Activated CD8-positive, alpha-beta T cell treated with anti-CD3 and anti-CD28 coated beads for 36 hours (primary cell): ENCODE data around the gene NDOR1. TPM values are rescaled to one million over a fixed set of nuclear protein-coding genes. Genes with fewer than 3 reads are reported as not detected.
A peak's percentile ranks its signal among the peaks of the same experiment; 100 is the strongest.

ENCODE experiments used
- ATAC-seq: fragments of 200-7000 bp; cut with Tn5 transposase; one replicate; pipeline ENCODE4 v1.10.0; 2021; ENCODE audit warnings: mild to moderate bottlenecking, moderate library complexity
- CTCF ChIA-PET: fragments of 350-600 bp; sonication (Branson Sonifier 250); formaldehyde crosslinking; loops from one replicate; lab custom pipeline; 2021; ENCODE audit warnings: antibody characterized with exemption; lab: Charles Lee
- POLR2A ChIA-PET: fragments of 350-600 bp; sonication (Branson Sonifier 250); formaldehyde crosslinking; loops from one replicate; lab custom pipeline; 2021; ENCODE audit warnings: antibody characterized with exemption; lab: Charles Lee
- DNase-seq: peaks from one replicate; pipeline ENCODE4 v3.0.0-alpha.2; 2020
- H3K27ac Mint-ChIP-seq: one replicate; pipeline ENCODE4 v1.8.0; 2021; ENCODE audit warnings: mild to moderate bottlenecking, mixed read lengths
- H3K27me3 Mint-ChIP-seq: one replicate; pipeline ENCODE4 v1.8.0; 2021; ENCODE audit warnings: mixed read lengths
- H3K36me3 Mint-ChIP-seq: one replicate; pipeline ENCODE4 v1.8.0; 2021; ENCODE audit warnings: low read depth, mixed read lengths
- H3K4me1 Mint-ChIP-seq: one replicate; pipeline ENCODE4 v1.8.0; 2021; ENCODE audit warnings: low read depth, mixed read lengths
- H3K4me3 Mint-ChIP-seq: one replicate; pipeline ENCODE4 v1.8.0; 2021; ENCODE audit warnings: mild to moderate bottlenecking, moderate library complexity, mixed read lengths
- H3K9me3 Mint-ChIP-seq: one replicate; pipeline ENCODE4 v1.8.0; 2021; ENCODE audit warnings: mixed read lengths
- CTCF ChIP-seq: fragments of 200-600 bp; IDR thresholded peaks from one replicate; pipeline ENCODE4 v1.8.0; 2022; ENCODE audit warnings: antibody characterized with exemption, mild to moderate bottlenecking
- intact Hi-C: fragments of 100-400 bp; cut with micrococcal nuclease; formaldehyde crosslinking; loops from one replicate; pipeline ENCODE4 v1.10.0; 2022
- total RNA-seq, 2 experiments: library from RNA; stranded (reverse); gene quantifications; one replicate each; pipeline ENCODE4 v1.2.3, GENCODE V29; 2021

The NDOR1 gene
- total RNA-seq, 2 experiments from 2014 or later, result 29.5 to 30.7 TPM

DNA sequence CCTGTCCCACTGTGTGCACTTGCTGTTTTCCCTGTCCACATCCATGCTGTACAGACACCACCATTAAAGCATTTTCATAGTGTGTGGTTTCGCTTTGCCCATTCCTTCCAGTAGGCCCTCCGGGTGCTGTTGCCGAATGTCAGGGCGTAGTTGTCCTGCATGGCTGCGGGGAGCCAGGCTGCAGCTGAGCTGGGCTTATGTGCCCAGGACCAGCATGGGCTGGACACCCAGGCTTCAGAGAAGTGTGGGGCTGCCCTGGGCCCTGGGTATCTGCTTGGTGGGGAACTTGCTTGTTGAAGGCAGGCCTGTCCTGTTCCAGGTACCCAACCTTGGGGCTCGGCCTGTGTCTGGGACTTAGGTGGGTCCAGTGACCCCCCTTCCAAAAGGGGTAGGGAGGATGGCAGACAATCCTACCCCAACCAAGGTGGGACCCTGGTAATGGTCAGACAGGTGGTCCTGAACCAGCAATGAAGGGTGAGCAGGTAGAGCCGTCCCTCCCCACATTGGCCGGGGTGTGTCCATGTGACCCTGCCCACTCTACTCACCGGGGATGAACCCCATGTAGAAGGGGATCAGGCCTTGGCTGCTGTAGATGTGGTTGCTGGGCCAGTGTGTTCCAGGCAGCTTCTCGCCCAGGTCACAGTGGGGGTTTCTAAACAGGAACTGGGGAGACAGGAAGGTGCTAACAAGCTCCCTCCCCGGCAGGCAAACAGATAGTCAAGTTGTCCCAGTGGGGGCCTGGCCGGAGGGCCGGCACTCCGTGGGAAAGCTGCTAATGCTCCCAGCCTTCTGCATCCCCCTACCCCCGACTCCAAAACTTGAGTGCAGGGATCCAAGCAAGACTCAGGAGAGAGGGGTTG lies 38.4 kb downstream of the NDOR1 start:
- Mint-ChIP-seq H3K4me3 (peak overlapping the region; percentile 27), H3K4me1 (peaks cover 25% of the 10 kb centered on the region), H3K9me3 (no peaks in the 10 kb centered on the region), H3K27ac (no peak overlapping the region), H3K27me3 (no peaks in the 10 kb centered on the region), H3K36me3 (peaks cover 27% of the 10 kb centered on the region)
- TF ChIP-seq CTCF, result no peak
- ATAC-seq, result no peak
- no peak for DNase-seq
- ChIA-PET CTCF (interaction anchor here (1.7 kb wide), 1 partner anchor 7 kb away, joined by 6 read pairs; no protein-coding TSS in a partner anchor), POLR2A (interaction anchor here (1.2 to 7.6 kb wide), 2 partner anchors 10 to 114 kb away, joined by 3 to 113 read pairs; partner anchors contain the start of genes NELFB and STPG3)
- intact Hi-C loops, result no loop called here

- no peak for ATAC-seq
- CTCF ChIA-PET, result interaction anchor here (1.0 to 1.7 kb wide), 2 partner anchors 8 to 177 kb away, joined by 3 to 6 read pairs; no protein-coding TSS in a partner anchor
- POLR2A ChIA-PET, result interaction anchor here (1.1 to 7.6 kb wide), 3 partner anchors 9 to 115 kb away, joined by 3 to 113 read pairs (median 3); partner anchors contain the start of genes NELFB and STPG3
- no peaks in the 10 kb centered on the region for H3K9me3 Mint-ChIP-seq
- no peak for DNase-seq
- H3K36me3 Mint-ChIP-seq, result peaks cover 25% of the 10 kb centered on the region
- no peak overlapping the region for H3K4me3 Mint-ChIP-seq
- H3K27me3 Mint-ChIP-seq, result no peaks in the 10 kb centered on the region
- peaks cover 21% of the 10 kb centered on the region for H3K4me1 Mint-ChIP-seq
- no peak for TF ChIP-seq CTCF
- H3K27ac Mint-ChIP-seq, result no peak overlapping the region
- intact Hi-C loops, result no loop called here
These were observed 39.3 kb downstream of the NDOR1 start for GRCh38 chr9:137244486-137245449.

DNA sequence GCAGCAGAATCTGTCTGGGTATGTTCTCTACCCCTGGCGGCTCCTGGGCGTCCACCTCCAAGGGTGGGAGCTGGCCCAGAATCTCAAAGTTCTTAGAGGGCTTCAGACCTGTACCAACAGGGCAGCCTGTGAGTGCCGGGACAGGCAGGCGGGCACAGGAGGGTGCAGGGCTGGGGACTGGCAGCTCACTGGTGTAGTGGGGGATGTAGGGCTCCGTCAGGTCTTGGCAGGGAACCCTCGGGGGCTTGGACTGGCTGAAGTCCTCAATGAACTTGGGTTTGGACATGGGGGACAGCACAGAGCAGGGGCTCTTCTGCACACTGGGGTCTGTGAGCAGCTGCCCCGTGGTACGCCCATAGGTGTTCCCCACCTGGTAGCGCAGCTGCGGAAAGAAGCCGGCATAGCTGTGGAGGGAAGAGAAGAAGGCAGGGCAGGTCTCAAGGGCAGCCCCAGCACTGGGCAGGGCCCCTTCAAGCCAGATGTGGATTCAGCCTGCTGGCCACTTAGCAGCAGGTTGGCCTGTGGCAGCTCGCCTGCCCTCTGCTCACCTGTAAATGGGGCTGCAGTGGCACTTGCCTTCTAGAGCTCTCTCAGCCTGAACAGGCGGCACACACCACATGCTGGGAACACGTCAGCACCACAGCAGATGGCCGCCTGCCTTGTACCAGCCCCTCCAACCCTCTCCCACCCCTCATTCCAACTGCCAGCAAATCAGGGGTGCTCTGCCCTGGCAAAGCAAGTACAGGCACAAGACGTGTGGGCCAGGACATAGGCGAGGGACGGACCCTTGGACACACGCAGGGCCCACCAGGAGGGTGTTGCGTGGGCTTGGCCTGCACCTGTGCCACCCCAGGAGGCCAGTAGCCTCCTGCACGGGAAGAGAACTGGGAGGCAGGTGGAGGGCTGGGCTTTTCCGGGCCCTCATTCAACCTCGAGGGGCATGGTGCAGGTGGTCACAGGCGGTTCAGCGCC lies 40.2 kb downstream of the NDOR1 start:
- Mint-ChIP-seq H3K9me3 (no peaks in the 10 kb centered on the region), H3K27me3 (no peaks in the 10 kb centered on the region), H3K4me1 (peaks cover 21% of the 10 kb centered on the region), H3K27ac (no peak overlapping the region), H3K4me3 (no peak overlapping the region), H3K36me3 (peaks cover 25% of the 10 kb centered on the region)
- CTCF ChIA-PET, result interaction anchor here (1.0 to 1.7 kb wide), 2 partner anchors 9 to 178 kb away, joined by 3 to 6 read pairs; no protein-coding TSS in a partner anchor
- no peak for TF ChIP-seq CTCF
- POLR2A ChIA-PET, result interaction anchor here (1.1 to 1.4 kb wide), 2 partner anchors 10 kb away, joined by 3 to 4 read pairs; partner anchors contain the start of gene NELFB
- DNase-seq, result no peak
- intact Hi-C loops, result no loop called here
- ATAC-seq, result no peak

- intact Hi-C loops, result no loop called here
- no peak for TF ChIP-seq CTCF
- H3K4me1 Mint-ChIP-seq, result peaks cover 16% of the 10 kb centered on the region
- H3K27me3 Mint-ChIP-seq, result no peaks in the 10 kb centered on the region
- H3K9me3 Mint-ChIP-seq, result no peaks in the 10 kb centered on the region
- H3K27ac Mint-ChIP-seq, result no peak overlapping the region
- POLR2A ChIA-PET, result interaction anchor here (0.7 kb wide), 1 partner anchor 9 kb away, joined by 3 read pairs; no protein-coding TSS in a partner anchor
- DNase-seq (no peak), ATAC-seq (no peak)
- no peak overlapping the region for H3K4me3 Mint-ChIP-seq
- CTCF ChIA-PET, result interaction anchor here (0.9 to 1.1 kb wide), 2 partner anchors 11 to 20 kb away, joined by 3 read pairs; partner anchors contain the start of gene RNF224
- peaks cover 16% of the 10 kb centered on the region for H3K36me3 Mint-ChIP-seq
These were observed 41.8 kb downstream of the NDOR1 start for GRCh38 chr9:137247135-137247915.
